GM12878 (cell line): ENCODE data around the gene GADD45A. TPM values are rescaled to one million over a fixed set of nuclear protein-coding genes. Genes with fewer than 3 reads are reported as not detected.
"Not testable (repeated sequence)": the region's sequence is repeated elsewhere in the genome, so short reads cannot be mapped to it uniquely, and the experiment has no call there.

Experiments
- ATAC-seq: fragments of 200-7000 bp; cut with Tn5 transposase; 3 replicates; pipeline ENCODE4 v1.9.1; 2020; ENCODE audit warnings: mild to moderate bottlenecking, moderate library complexity
- BruUV-seq: library from RNA; stranded (reverse); fragments of 400-500 nt; replicated peaks from 2 replicates; lab custom pipeline; 2021; lab: Mats Ljungman, UMichigan
- CTCF ChIA-PET: fragments of 300-600 bp; sonication (Branson Sonifier 250); formaldehyde crosslinking; extraction: SDS; loops from one replicate; lab custom pipeline; 2021; ENCODE audit warnings: inconsistent platforms; lab: Yijun Ruan, JAX
- POLR2A ChIA-PET: fragments of 350-600 bp; formaldehyde crosslinking; extraction: SDS; loops from one replicate; lab custom pipeline; 2021; ENCODE audit warnings: inconsistent platforms; lab: Charles Lee
- RAD21 ChIA-PET: fragments of 300-600 bp; sonication (Branson Sonifier 250); formaldehyde crosslinking; loops from one replicate; lab custom pipeline; 2023; ENCODE audit warnings: antibody characterized with exemption; ENCODE audit not compliant: unreplicated experiment; lab: Charles Lee
- SMC1A ChIA-PET: fragments of 300-600 bp; sonication (Branson Sonifier 250); formaldehyde crosslinking; loops from one replicate; lab custom pipeline; 2023; ENCODE audit not compliant: unreplicated experiment, uncharacterized antibody; lab: Charles Lee
- DNase-seq: peaks from one replicate; pipeline ENCODE4 v3.0.0-alpha.2; 2011; ENCODE audit warnings: low read depth, low spot score
- FAIRE-seq: peaks from 3 replicates; lab custom pipeline; 2011; peaks lifted over from hg19 to GRCh38; lab: Jason Lieb, UNC
- H2AFZ ChIP-seq: 2 replicates; pipeline ENCODE4 v1.6.0; 2011; ENCODE audit warnings: low read depth, low read length, control low read depth; ENCODE audit not compliant: control insufficient read depth
- H3K27ac ChIP-seq: 2 replicates; pipeline ENCODE4 v1.5.1; 2011; ENCODE audit warnings: control low read depth; ENCODE audit not compliant: control insufficient read depth, insufficient read depth
- H3K27me3 ChIP-seq, 2 experiments: replicated peaks in 1 of 2; 2 replicates each; pipeline versions ENCODE4 v1.6.0 to v1.6.1; 2011; ENCODE audit warnings: low read length in 1 of 2; ENCODE audit not compliant: control insufficient read depth in 2 of 2, insufficient read depth in 2 of 2
- H3K36me3 ChIP-seq, 2 experiments: 2 replicates each; pipeline ENCODE4 v1.5.1; 2011; ENCODE audit warnings: low read length in 1 of 2; ENCODE audit not compliant: control insufficient read depth in 2 of 2, insufficient read depth in 2 of 2
- H3K4me1 ChIP-seq: 2 replicates; pipeline ENCODE4 v1.6.1; 2011; ENCODE audit warnings: mild to moderate bottlenecking, low read length, moderate library complexity, mixed read lengths; ENCODE audit not compliant: control insufficient read depth, insufficient read depth
- H3K4me2 ChIP-seq: 2 replicates; pipeline ENCODE4 v1.6.0; 2011; ENCODE audit warnings: control low read depth; ENCODE audit not compliant: control insufficient read depth, insufficient read depth
- H3K4me3 ChIP-seq: fragments of 200-600 bp; sonication (generic); 2 replicates; pipeline ENCODE4 v1.5.1; 2016
- H3K79me2 ChIP-seq: 2 replicates; pipeline ENCODE4 v1.6.0; 2011; ENCODE audit warnings: low read length; ENCODE audit not compliant: control insufficient read depth, insufficient read depth
- H3K9ac ChIP-seq: 2 replicates; pipeline ENCODE4 v1.8.0; 2011; ENCODE audit warnings: low read length, control low read depth, mixed read lengths; ENCODE audit not compliant: control insufficient read depth, insufficient read depth
- H3K9me3 ChIP-seq: replicated peaks from 3 replicates; pipeline ENCODE4 v1.5.1; 2011; ENCODE audit warnings: mild to moderate bottlenecking, low read length; ENCODE audit not compliant: control insufficient read depth, insufficient read depth
- H4K20me1 ChIP-seq: 2 replicates; pipeline ENCODE4 v1.6.0; 2011; ENCODE audit not compliant: control insufficient read depth, insufficient read depth
- ATF2 ChIP-seq: IDR thresholded peaks from 2 replicates; pipeline ENCODE4 v1.6.1; 2012; ENCODE audit warnings: low read length, inconsistent platforms
- BACH1 ChIP-seq: fragments of 450-650 bp; IDR thresholded peaks from 2 replicates; pipeline ENCODE4 v1.6.1; 2017; ENCODE audit warnings: mild to moderate bottlenecking, borderline replicate concordance
- EED ChIP-seq: sonication (generic); IDR thresholded peaks from 2 replicates; pipeline ENCODE4 v1.6.1; 2016; ENCODE audit warnings: antibody characterized with exemption, low read depth
- EZH2 ChIP-seq: IDR thresholded peaks from 2 replicates; pipeline ENCODE4 v1.6.1; 2012; ENCODE audit warnings: low read depth, mild to moderate bottlenecking, control low read depth, inconsistent platforms, low read length, borderline replicate concordance; ENCODE audit not compliant: control insufficient read depth
- FOXM1 ChIP-seq: IDR thresholded peaks from 2 replicates; pipeline ENCODE4 v1.6.1; 2012; ENCODE audit warnings: low read depth, mild to moderate bottlenecking, inconsistent platforms, low read length, moderate library complexity
- IRF3 ChIP-seq: fragments of 450-650 bp; IDR thresholded peaks from 2 replicates; pipeline ENCODE4 v1.6.1; 2014; ENCODE audit warnings: mild to moderate bottlenecking
- JUND ChIP-seq: IDR thresholded peaks from 2 replicates; pipeline ENCODE4 v1.6.1; 2012; ENCODE audit warnings: low read depth, mild to moderate bottlenecking, low read length, improper control_type of control experiment, moderate library complexity
- KAT2A ChIP-seq: conservative IDR thresholded peaks from 2 replicates; pipeline ENCODE4 v1.6.1; 2011; ENCODE audit warnings: low read depth, low read length; ENCODE audit not compliant: control insufficient read depth
- NFYA ChIP-seq: IDR thresholded peaks from 2 replicates; pipeline ENCODE4 v1.6.1; 2011; ENCODE audit warnings: low read depth, mild to moderate bottlenecking, low read length, improper control_type of control experiment, borderline replicate concordance
- POLR2AphosphoS5 ChIP-seq: IDR thresholded peaks from 2 replicates; pipeline ENCODE4 v1.6.1; 2011; ENCODE audit warnings: mild to moderate bottlenecking, low read length, inconsistent platforms
- POU2F2 ChIP-seq: IDR thresholded peaks from 3 replicates; pipeline ENCODE4 v1.6.1; 2011; ENCODE audit warnings: low read depth, mild to moderate bottlenecking, low read length, borderline replicate concordance
- RCOR1 ChIP-seq: conservative IDR thresholded peaks from 2 replicates; pipeline ENCODE4 v1.6.1; 2012; ENCODE audit warnings: low read depth, low read length, improper control_type of control experiment
- SIX5 ChIP-seq: IDR thresholded peaks from 2 replicates; pipeline ENCODE4 v1.6.1; 2011; ENCODE audit warnings: mild to moderate bottlenecking, low read depth, low read length, moderate library complexity; ENCODE audit not compliant: severe bottlenecking
- SKIL ChIP-seq: fragments of 450-650 bp; IDR thresholded peaks from 2 replicates; pipeline ENCODE4 v1.6.1; 2017; ENCODE audit warnings: mild to moderate bottlenecking, low read depth, inconsistent platforms; ENCODE audit not compliant: poor library complexity, severe bottlenecking
- SMARCA5 ChIP-seq: fragments of 450-650 bp; IDR thresholded peaks from 2 replicates; pipeline ENCODE4 v1.6.1; 2017; ENCODE audit warnings: mild to moderate bottlenecking
- SRF ChIP-seq, 2 experiments: IDR thresholded peaks; 2 replicates each; pipeline ENCODE4 v1.6.1; 2011; ENCODE audit warnings: low read depth in 2 of 2, low read length in 2 of 2, mild to moderate bottlenecking in 1 of 2, moderate library complexity in 1 of 2
- USF1 ChIP-seq: IDR thresholded peaks from 2 replicates; pipeline ENCODE4 v1.6.1; 2011; ENCODE audit warnings: borderline replicate concordance, low read depth, mild to moderate bottlenecking, moderate library complexity, mixed read lengths, low read length; ENCODE audit not compliant: insufficient read depth; ENCODE audit errors: extremely low read length
- WGBS: methylation state at CpG from one replicate; pipeline ENCODE4 v1.1.6; 2016; ENCODE audit warnings: low lambda C conversion rate; ENCODE audit not compliant: insufficient replicate concordance, insufficient coverage; ENCODE audit errors: missing lambda C conversion rate; 5-methylcytosine and 5-hydroxymethylcytosine counted together
- in situ Hi-C: fragments of 300-500 bp; cut with MboI; formaldehyde crosslinking; loops from 9 replicates; pipeline ENCODE4 v1.14.3; 2018; ENCODE audit warnings: mixed read lengths
- intact Hi-C: fragments of 100-400 bp; cut with micrococcal nuclease; formaldehyde crosslinking; loops from one replicate; pipeline ENCODE4 v1.14.2; 2022; ENCODE audit not compliant: unreplicated experiment
- polyA plus RNA-seq, 11 experiments: library from polyadenylated mRNA; depleted of rRNA in 4 of 11; unstranded in 6 of 11; stranded (reverse) in 5 of 11; fragments of >200 nt; fragmentation: Nextera tagmentation in 4 of 11; fragmentation: Illumina TruSeq in 1 of 11; extraction: Ambion mirVana in 4 of 11; extraction: Trizol in 1 of 11; gene quantifications; 1 replicate in 1 of 11; 2 replicates in 10 of 11; pipeline versions ENCODE4 v1.2.1 to v1.2.3, GENCODE V29; 2011 to 2016; ENCODE audit warnings: inconsistent platforms in 2 of 11, missing spikeins in 2 of 11, low read depth in 1 of 11
- total RNA-seq, 4 experiments: library from RNA; depleted of rRNA in 3 of 4; stranded (reverse); fragments of >200 nt in 3 of 4; fragmentation: Illumina TruSeq in 1 of 4; extraction: Trizol in 1 of 4; gene quantifications; 2 replicates each; pipeline versions ENCODE4 v1.2.1 to v1.2.3, GENCODE V29; 2013 to 2021

Gene GADD45A
- total and polyA plus RNA-seq, 10 of the 15 experiments (the other 5 are each of a cell fraction or from before 2014, with no cell fraction given): 4.7 to 48.9 (median 18.5) TPM

GRCh38 chr1:67729872-67730271 lies 44.9 kb downstream of the GADD45A start (continued):
- no peak for TF ChIP-seq SKIL
- no peak for TF ChIP-seq SRF (IDR thresholded peaks at IDR 0.05; ENCODE audit: low read depth in 2 of 2, low read length in 2 of 2)
- TF ChIP-seq SMARCA5: 0 out of 2 replicates have a peak, but pooled peaks have one; percentile 14
- no peak for TF ChIP-seq NFYA
- TF ChIP-seq POU2F2: no peak
- TF ChIP-seq SIX5: no peak
- no peak for TF ChIP-seq EED
- no peak for TF ChIP-seq POLR2AphosphoS5
- TF ChIP-seq KAT2A: no peak
- no peak; the same call in 1 of the 2 replicates for TF ChIP-seq FOXM1
- no peak for TF ChIP-seq JUND
- no peak for TF ChIP-seq RCOR1
- no peak for TF ChIP-seq USF1
- TF ChIP-seq BACH1: no peak
- TF ChIP-seq IRF3: no peak
- no peak for TF ChIP-seq EZH2
- TF ChIP-seq ATF2: 0 out of 2 replicates have a peak, but pooled peaks have one; percentile 43

- H3K27ac ChIP-seq, in situ Hi-C loops, BruUV-seq, DNase-seq, H2AFZ ChIP-seq, H3K27me3 ChIP-seq, ATAC-seq, H3K79me2 ChIP-seq, H3K4me2 ChIP-seq, H3K4me3 ChIP-seq, H3K9me3 ChIP-seq, H4K20me1 ChIP-seq, H3K9ac ChIP-seq, FAIRE-seq, H3K36me3 ChIP-seq: not testable (repeated sequence)
- intact Hi-C loops: loop anchor here (5.0 kb wide), 1 partner anchor 43 kb away; the partner anchor contains the start of gene GADD45A
- SMC1A ChIA-PET: interaction anchor here (1.2 to 14.7 kb wide), 12 partner anchors 9 to 159 kb away, joined by 3 to 227 read pairs (median 6); partner anchors contain the start of gene GADD45A
- H3K4me1 ChIP-seq: peaks cover 19% of the 10 kb centered on the region
- POLR2A ChIA-PET: interaction anchor here (0.9 to 1.5 kb wide), 7 partner anchors 8 to 168 kb away, joined by 3 to 6 read pairs (median 4); partner anchors contain the start of gene GADD45A
- RAD21 ChIA-PET: interaction anchor here (0.7 to 2.1 kb wide), 6 partner anchors 13 to 40 kb away, joined by 3 to 5 read pairs (median 4); no protein-coding TSS in a partner anchor
- CTCF ChIA-PET: interaction anchor here (0.5 to 5.8 kb wide), 6 partner anchors 25 to 167 kb away, joined by 3 to 40 read pairs (median 4); partner anchors contain the start of gene GADD45A
- WGBS: 83% methylated on average over 9 of the region's 9 CpGs
These were observed 45.3 kb downstream of the GADD45A start for GRCh38 chr1:67730312-67730711.
